ENCODE results near the gene CEP170B. TPM values are rescaled to one million over a fixed set of nuclear protein-coding genes. Genes with fewer than 3 reads are reported as not detected.

CEP170B gene
- total RNA-seq, 1 experiment from 2014 or later: 9.5 TPM

DNA sequence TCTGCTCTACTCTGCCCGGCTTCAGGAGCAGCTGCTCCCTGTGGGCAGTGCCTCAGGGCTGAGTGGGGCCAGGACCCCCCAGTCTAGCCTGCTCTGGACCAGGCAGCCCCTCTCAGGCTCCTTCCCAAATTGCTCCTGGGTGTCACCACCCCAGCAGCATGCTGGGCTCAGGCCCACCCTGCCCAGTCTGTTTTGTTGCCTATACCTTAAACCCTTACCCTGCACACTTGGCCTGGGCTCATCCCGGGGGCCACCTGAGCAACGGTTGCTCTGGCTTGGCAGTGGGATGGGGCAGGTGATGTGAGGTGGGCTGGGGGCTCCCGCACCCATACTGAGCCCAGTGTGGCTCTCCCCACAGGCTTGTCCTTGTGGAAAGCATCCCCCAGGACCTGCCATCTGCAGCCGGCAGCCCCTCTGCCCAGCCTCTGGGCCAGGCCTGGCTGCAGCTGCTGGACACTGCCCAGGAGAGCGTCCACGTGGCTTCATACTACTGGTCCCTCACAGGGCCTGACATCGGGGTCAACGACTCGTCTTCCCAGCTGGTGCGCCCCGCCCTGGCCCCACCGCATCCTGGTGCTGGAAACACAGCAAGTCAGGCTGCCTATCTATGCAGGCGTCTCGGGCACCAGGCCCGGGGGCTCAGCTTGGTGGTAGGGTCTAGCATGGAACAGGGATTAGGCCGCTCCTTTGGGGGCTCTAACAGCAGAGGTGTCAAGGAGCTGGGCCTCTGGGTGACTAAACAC lies 63.5 kb downstream of the CEP170B start:
- DNase-seq (ENCODE audit: extremely low read depth, low read depth): no peak

DNA sequence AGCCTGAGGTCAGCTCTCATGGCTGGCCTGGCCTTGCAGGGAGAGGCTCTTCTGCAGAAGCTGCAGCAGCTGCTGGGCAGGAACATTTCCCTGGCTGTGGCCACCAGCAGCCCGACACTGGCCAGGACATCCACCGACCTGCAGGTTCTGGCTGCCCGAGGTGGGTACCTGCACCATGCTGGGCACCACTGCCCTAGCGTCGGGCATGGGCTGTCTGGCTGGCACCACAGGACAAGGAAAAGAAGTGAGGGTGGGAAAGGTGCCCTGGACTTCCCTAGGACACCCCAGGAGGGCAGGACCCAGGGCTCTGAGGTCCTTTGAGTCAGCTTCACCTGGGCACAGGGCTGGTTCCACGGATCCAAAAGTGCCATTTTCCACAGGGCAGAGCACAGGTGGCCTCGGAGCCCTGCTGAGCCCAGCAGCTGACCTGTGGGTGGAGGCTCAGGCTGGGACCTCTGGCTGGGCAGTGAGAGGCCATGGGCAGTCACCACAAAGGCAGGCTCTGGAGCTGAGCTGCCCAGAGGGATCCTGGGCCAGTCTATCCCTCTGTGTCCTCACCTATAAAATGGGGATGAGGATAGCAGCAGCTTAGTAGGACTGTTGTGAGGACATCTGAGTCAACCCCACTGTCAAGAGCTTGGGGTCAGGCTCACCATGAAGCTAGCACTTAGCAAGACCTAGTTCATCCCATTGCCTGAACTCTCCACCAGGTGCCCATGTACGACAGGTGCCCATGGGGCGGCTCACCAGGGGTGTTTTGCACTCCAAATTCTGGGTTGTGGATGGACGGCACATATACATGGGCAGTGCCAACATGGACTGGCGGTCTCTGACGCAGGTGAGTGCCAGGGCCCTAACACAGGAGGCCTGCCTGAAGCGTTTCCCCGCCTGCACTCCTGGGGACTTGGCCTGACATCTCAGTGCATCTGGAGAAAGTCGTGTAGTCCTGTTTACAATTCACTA lies 64.5 kb downstream of the CEP170B start:
- DNase-seq (ENCODE audit: extremely low read depth, low read depth): no peak

DNA sequence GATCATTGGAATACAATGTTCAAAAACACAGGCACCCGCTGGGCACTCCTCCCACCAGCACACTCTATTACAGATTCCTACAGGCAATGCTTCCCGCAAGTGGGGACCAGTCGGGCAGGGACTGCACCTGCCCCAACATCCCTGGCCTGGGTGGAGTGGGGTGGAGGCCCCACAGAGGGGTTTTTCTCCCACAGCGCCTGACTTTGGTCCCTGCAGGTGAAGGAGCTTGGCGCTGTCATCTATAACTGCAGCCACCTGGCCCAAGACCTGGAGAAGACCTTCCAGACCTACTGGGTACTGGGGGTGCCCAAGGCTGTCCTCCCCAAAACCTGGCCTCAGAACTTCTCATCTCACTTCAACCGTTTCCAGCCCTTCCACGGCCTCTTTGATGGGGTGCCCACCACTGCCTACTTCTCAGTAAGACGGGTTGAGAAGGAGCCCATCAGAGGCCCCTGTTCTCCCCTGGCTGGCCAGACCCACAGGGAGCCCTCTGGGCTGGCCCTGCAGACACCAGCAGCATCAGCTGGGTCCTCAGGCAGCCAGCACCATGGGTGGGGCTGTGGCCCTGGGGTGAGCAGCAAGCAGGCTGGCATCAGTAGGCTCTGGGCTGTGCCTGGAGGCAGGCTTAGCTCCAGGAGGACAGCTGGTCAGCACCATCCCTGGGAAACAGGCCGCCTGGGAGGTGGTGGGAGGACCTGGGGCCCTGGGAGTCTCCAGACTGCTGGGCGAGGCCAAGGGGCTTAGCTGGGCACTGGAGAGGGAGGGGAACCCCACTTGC lies 65.6 kb downstream of the CEP170B start:
- no peak for DNase-seq (ENCODE audit: extremely low read depth, low read depth)

DNA sequence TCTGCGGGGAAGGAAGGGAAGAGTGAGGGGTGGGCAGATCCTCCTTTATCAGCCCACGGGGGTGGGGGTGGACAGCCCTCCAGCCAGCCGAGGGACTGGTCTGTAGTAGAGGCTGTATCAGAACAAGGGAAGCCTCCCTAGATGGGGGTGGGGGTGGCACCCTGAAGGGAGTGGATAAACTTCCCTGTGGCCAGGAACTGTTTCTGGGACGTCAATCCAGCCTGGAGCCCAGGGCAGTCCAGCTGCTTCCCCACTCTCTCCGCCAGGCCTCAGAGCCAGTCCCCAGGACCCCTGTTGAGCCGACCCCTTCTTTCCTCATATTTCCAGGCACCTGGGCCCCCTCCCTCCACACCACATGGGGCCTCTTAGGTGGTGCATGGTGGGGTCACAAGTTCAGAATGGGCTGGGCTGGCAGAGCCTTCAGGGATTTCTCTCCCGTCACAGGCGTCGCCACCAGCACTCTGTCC lies 66.3 kb downstream of the CEP170B start:
- DNase-seq (ENCODE audit: extremely low read depth, low read depth): no peak

DNA sequence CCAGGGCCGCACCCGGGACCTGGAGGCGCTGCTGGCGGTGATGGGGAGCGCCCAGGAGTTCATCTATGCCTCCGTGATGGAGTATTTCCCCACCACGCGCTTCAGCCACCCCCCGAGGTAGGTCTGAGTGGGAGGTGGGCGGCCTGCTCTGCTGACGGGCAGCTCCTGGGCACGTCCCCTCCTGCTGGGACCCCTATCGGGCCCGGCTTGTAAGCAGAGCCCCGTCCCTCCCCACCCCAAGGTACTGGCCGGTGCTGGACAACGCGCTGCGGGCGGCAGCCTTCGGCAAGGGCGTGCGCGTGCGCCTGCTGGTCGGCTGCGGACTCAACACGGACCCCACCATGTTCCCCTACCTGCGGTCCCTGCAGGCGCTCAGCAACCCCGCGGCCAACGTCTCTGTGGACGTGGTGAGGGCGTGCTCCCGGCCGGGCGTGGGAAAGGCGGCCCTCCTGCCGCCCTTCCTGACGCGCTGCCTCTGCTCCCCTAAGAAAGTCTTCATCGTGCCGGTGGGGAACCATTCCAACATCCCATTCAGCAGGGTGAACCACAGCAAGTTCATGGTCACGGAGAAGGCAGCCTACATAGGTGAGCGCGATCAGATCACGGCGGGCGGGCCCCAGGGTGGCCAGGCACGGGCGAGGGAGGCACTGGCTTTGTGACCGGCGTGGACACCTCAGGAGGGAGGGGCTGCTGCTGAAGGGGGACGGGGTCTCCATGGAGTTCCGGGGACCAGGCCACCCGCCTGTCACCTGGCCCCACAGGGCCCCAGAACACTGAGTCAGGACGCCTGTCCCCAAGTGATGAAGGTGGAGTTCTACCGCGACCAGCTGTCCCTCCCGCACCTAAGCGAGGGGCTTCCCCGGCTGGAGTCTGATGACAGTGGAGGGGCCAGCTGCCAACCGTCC lies 67.0 kb downstream of the CEP170B start:
- DNase-seq (ENCODE audit: extremely low read depth, low read depth): no peak

DNA sequence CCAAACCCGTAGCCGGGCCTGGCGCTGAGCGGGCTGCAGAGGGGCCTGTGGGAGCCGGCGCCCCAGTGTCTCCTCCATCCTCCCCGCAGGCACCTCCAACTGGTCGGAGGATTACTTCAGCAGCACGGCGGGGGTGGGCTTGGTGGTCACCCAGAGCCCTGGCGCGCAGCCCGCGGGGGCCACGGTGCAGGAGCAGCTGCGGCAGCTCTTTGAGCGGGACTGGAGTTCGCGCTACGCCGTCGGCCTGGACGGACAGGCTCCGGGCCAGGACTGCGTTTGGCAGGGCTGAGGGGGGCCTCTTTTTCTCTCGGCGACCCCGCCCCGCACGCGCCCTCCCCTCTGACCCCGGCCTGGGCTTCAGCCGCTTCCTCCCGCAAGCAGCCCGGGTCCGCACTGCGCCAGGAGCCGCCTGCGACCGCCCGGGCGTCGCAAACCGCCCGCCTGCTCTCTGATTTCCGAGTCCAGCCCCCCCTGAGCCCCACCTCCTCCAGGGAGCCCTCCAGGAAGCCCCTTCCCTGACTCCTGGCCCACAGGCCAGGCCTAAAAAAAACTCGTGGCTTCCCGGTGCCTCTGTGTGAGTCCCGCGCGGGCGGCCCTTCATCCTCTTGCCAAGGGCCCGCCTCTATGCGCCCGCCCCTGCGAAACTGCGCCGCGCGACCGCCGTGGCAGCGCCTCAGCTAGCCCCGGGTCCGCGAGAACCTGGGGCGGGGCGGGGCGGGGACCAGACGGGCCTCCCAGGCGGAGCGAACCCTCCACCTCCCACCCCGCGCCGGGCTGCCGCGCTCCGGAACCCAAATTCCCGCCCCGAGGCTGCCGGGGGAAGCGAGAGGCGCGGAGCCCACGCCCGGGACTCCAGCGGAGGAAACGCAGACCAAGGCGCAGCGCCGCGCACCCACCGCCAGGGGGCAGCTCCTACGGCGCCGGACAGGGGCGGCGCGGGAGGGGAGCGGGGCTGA lies 67.9 kb downstream of the CEP170B start:
- peak; percentile 71 for DNase-seq (ENCODE audit: extremely low read depth, low read depth)

DNA sequence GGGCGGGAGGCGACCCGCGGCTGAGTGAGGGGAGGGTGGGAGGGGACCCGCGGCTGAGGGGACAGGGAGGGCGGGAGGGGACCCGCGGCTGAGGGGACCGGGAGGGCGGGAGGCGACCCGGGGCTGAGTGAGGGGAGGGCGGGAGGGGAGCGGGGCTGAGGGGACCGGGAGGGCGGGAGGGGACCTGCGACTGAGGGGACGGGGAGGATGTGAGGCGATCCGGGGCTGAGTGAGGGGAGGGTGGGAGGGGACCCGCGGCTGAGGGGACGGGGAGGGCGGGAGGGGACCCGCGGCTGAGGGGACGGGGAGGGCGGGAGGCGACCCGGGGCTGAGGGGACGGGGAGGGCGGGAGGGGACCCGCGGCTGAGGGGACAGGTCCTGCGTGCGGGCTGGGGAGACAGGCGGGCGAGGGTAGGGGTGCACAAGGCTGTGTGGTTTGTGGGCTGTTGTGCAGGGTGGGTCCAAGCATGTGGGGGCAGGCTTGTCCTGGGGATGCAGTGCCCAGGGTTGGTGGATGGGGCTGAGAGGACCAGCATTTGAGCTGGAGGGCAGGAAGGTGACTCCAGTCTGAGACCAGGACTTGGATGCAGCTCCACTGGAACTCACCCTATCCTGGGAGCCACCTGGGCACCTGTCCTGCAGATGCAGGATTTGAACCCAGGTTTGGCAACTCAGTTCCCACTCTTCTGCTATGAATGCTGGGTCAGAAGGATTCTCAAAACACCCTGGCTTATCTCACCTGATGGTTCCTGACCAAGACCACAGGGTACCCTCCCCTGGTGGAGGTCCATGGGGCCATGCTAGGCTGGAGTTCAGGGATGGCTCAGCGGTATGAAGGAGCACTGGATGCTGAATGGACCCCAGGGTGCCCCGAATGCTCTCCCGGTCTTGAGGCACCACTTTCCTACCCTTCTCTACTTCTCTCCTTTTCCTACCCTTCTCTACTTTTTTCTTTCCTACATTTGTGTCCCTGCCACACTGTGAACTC lies 69.0 kb downstream of the CEP170B start:
- DNase-seq (ENCODE audit: extremely low read depth, low read depth): no peak

DNA sequence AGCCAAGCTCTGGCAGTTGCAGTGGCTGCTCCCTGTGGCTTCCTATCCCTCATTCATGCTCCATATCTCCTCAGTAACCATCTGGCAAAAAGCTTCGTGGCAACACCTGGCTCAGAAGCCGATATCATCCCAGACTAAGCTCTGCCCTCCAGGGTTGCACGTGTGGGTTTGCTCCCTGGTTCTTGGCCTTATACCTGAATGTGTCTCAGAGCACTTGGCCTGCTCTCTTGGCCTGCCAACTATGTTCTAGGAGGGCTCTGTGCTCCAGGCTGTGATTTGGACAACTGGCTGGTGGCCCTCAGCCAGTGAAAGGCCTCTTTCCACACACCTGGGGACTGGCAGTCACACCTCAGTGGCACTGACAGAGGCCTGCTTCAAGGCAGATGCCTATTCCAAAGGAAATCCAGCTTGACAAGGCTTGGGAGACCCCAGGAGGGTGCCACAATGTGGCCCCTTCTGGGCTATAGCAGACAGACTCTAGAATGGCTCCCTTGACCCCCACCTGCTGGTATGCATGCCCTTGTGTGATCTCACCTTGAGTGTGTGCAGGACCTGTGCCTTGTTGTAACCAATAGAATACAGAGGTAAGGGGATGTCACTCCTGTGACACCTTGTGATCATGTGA lies 70.1 kb downstream of the CEP170B start:
- no peak for DNase-seq (ENCODE audit: extremely low read depth, low read depth)

DNA sequence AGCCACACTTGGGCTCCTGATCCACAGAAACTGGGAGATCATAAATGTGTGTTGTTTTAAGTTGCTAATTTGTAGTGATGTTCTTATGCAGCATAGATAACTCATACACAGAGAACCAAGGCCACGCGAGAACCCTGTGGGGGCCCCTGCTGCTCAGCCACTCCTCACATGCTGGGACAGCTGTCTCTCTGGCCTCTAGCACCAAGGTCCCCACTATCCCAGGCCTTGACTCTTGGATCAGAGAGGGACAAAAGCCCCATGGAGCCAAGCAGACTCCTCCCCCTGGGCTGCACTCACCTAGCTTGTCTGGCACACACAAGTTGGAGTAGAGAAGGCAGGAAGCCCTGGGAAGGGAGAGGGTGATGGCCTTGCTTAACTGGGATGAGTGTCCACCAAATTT lies 70.9 kb downstream of the CEP170B start:
- no peak for DNase-seq (ENCODE audit: extremely low read depth, low read depth)

DNA sequence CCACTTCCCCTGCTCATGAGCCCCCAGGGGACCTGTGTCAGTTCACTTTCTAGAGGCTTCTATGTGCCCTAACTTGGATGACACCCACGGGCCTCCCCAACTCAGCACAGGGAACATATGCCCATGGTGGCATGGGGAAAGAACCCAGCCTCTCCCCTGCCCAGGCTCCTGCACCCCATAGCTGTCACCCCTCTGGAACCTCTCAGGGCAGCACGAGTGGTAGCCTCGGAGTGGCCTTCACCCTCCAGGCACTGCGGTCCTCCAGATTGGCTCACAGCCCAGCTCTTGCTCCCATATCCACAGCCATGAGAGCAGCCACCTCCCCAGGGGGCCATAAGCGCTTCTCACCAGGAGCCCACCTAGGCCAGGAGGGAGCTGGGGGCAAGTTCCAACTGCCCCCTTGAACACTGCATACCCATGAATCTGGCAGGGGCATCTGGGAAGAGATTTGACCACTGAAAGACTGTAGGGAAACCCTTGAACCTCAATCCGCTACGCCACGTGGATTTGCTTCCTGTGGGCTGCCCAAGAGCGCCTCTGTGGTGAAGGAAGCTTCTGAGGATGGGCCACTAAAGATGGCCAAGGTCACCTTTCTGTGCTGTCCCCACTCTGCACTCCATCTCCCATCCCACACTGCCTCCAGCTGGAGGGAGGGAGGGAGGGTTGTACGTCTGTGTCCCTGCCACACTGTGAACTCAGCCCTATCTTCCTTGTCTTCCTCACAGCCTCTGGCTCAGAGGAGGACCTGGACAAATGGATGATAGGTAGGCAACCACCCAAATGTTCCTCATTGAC lies 71.5 kb downstream of the CEP170B start:
- DNase-seq (ENCODE audit: extremely low read depth, low read depth): no peak

DNA sequence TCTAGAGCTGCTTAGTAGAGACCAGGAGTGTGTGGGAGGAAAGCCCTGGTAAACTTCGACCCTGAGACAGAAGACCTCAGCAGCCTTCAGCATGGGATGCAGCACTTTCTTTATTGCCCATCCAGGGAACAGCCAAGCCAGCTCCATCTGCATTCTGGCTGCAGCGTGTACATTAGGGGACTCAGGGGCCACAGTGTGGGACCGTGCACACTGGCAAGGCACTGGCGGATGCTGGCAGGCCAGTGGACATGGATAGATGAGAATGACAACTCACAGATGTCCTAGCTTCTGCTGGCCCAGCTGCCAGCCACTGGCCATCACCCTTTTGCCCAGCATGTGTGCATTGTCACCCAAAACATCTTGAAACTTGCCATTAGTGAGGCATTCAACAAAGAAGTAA lies 72.1 kb downstream of the CEP170B start:
- no peak for DNase-seq (ENCODE audit: extremely low read depth, low read depth)

DNA sequence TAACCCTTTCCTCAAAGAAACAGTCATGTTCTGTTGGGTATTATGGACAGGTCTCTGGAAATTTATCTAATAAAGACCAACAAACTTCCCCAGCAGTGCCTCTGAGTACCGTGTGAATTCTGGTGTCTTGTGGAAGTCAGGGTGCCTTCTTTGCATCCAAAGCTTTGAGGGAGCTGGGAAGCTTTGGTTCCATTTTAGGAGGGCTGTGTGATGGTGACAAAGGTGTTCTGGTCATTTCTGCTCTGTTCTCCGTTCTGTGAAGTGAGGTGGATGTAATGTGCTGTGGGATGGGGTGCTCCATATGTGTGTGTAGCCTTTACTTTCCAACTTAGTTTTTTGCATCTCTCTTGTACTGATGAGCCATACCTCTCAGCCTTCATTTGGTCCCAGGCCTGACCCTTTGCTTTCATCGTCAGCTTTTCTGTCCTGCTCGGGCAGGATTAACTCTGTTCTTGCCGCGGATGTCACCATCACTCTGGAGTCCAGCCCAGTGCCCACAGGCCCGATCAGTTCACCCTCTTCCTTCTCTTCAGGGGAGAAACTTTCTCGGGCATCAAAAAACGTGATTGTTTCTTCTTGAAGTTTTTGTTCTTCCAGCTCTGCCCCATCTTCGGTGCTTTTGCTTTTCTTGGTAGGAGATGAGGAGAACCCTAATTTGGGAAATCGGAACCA lies 72.8 kb downstream of the CEP170B start:
- no peak for DNase-seq (ENCODE audit: extremely low read depth, low read depth)

DNA sequence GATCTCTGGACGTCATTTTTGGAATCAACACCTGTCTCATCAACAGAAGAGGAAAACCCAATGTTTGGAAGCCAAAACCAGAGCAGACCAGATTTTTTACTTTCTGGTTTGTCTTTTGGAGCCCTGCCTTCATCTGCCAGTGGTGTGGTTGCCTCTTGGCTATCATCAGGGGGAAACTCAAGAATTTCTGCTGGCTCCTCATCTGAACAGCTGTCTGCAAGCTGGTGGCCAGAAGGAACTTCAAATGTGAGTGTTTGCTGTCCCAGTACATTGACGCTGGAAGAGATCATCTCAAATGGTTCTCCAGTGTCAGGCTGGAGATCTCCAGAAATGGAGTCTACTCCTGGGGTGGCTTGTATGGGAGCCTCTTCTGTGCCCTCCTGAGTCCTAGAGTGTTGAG lies 73.4 kb downstream of the CEP170B start:
- DNase-seq (ENCODE audit: extremely low read depth, low read depth): no peak

DNA sequence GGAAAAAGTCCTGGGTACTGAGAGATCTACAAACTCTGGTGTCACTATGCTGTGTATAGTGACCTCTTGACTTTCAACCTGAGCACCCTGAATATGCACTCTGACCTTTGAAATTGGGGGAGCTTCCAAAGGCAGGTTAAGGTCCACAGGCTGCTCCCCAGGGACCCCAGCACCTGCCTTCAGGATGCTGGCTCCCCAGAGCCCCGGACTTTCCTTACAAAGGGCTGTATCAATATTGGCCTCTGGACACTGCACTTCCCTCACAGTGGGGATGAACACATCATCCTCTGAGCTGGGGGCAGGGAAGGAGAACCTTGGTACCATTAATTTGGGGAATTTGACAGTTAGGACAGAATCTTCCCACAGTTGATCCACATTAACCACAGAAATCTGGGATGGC lies 73.9 kb downstream of the CEP170B start:
- no peak for DNase-seq (ENCODE audit: extremely low read depth, low read depth)

DNA sequence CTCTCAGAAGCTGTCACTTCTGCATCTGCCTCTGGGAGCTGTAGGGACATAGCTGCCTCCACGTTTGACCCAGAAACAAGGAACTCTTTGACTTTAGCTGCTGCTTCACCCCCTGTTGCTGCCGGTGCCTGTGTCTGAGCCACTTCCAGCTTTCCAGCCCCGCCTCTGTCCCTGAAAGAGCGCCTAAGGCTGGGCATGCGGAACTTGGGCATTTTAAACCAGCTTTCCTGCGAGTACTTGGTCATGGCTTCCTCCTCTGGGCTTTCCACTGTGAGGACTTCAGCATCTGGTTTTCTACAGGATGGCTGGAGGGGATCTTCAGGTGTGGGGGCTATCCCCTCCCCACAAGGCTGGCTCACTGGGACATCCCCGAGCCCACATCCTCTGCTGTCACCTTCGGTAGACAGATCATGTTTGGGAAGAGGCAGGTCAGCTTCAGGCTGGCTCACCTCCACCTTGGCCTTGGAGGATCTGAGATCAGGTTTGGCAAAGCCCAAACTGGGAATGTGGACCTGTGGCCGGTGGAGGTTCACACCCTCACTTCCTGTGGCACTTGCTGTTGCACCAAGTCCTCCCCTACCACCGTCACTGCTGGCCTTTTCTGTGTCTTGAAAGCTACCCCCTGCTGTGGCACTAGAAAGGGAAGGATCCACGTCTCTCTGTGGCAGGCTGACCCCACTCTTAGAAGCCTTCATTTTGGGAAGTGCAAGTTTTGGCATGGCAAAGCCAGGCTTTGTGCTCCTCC lies 74.8 kb downstream of the CEP170B start:
- DNase-seq (ENCODE audit: extremely low read depth, low read depth): no peak

All from NCI-H460 (cell line).